Measurements from ENCODE around the gene HIPK2.

HIPK2 gene

DNA sequence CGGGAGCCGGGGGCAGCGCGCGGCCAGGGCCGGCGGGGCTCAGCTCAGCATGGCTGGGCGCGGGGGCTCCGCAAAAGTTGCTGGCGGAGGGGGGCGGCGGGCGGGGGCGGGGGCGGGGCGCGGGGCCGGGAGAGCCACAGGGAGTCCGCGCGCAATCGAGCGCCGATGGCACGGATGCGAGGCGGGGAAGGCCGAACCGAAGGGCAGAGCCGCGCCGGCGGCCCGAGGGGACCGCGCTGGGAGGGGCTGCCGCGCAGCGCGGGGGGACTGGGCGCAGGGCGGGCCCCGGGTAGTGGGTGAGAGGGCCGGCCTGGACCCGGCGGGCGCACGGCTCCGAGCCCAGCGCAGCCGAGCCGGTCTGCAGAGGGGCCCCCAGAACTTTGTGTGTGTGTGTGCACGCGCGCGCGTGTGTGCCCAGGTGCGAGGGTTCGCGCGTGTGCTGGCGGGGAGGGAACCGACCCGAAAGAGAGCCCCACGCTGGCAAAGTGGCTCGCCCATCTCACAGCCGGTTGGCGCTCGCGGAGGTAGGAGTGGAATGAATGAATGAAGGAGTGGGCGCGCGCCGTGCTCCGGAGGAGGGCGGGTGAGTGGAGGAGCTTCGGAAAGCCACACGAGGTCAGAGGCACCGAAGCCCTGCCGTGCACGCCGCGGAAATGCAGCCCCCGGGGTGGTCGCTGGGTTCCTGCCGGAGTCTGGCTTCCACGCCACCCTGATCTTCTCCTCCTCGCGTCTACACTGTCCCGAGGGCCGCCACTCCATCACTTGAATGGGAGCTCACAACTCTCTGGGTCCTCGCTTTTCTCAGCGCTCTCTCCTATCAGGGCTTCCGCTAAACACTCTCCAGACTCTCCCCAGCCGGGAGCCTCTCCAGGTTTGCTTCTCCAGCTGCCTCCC, at the start of gene HIPK2:
TSS of gene HIPK2 (minus strand) at position 51 of the 894 bp plus-strand sequence. CDS start 375 bp downstream, outside the sequence.
- no peak for DNase-seq (ENCODE audit: low read depth, low spot score)

DNA sequence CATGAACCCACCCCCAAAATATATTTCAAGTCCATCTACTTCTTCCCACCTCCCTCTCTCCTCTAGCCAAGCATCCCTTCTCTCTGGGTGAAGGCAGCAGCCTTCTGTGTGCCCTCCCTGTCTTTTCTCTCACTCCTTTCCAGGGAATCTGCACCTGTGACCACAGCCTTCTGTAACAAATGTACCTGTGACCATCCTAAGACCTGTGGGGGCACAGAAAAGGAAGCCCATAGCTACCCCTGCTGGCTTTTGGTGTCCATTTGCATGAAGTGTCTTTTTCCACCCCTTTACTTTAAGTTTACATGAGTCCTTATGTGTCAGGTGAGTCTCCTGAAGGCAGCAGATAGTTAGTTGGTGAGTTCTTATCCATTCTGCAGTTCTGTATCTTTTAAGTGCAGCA, 49.2 kb upstream of the HIPK2 start:
- DNase-seq (ENCODE audit: low read depth, low spot score), result no peak

DNA sequence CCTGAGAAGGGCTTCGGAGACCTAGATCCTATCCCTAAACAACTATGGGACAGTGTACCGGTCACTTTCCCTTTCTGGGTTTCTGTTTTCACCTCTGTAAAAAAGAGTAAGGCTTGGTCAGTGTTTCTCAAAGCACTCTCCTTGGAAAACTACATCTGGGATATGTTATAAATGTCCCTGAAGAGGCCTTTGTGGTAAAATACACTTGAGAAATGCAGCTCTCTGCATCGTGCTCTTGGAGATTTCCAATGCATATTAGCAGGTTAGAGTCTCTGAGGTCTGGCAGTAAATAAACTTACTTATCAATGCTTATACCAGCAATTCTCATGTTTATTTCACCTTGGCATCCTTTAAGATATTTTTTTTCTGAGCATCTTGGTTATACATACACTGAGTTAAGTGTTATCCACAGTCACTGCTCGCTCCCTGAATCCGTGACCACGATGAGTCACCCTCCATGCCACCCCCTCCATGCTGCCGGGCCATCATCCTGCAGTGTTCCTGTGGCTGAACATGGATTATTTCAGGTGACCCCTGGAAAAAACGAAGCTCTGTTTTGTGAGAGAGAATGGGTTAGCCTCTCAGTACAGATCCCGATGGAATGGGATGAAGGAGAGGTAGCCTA, 48.0 kb upstream of the HIPK2 start:
- DNase-seq (ENCODE audit: low read depth, low spot score), result no peak

DNA sequence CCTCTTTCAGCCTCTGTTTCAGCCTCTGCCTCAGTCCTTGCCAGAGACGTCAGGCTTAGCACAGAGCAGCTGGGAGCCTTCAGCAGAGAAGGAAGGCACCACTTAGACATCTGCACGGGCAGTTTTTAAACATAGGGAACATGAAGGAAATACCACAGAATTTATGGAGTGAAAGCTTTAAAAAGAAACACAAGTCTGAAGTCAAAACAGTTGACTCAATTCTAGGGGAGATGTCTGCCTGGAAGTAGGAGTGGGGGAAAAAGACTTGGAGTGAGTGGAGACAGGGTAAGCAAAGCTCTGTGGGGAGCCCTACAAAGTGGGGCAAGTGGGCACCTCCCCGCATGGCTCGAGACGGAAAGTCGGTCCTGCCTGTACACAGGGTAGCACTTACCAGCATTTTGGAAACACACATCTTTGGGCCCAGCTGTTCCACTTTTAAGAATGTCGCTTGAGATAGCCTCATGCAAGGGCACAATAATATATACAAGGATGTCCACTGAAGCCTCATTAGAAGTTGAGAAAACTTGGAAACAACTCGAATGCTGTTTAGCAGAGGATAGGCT, 46.2 kb upstream of the HIPK2 start:
- DNase-seq (ENCODE audit: low read depth, low spot score), result no peak

DNA sequence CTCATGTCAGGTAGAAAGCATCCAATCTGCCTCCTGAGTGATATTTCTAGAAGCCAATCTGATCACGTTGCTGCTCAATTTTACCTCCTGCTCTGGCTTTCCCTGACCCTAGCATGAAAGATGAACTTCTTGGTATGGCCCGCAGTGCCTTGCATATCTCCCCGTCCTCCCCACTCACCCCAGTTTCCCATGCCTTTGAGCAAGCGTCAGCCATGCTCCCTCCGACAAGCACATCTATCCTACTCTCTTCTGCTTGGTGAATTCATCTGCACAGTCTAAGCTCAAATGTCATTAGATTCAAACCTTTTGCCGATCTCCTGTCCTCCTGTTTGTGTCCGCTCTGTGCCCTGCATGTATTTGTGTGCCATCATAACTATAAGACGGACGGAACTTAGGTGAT, 45.1 kb upstream of the HIPK2 start:
- DNase-seq (ENCODE audit: low read depth, low spot score), result no peak

DNA sequence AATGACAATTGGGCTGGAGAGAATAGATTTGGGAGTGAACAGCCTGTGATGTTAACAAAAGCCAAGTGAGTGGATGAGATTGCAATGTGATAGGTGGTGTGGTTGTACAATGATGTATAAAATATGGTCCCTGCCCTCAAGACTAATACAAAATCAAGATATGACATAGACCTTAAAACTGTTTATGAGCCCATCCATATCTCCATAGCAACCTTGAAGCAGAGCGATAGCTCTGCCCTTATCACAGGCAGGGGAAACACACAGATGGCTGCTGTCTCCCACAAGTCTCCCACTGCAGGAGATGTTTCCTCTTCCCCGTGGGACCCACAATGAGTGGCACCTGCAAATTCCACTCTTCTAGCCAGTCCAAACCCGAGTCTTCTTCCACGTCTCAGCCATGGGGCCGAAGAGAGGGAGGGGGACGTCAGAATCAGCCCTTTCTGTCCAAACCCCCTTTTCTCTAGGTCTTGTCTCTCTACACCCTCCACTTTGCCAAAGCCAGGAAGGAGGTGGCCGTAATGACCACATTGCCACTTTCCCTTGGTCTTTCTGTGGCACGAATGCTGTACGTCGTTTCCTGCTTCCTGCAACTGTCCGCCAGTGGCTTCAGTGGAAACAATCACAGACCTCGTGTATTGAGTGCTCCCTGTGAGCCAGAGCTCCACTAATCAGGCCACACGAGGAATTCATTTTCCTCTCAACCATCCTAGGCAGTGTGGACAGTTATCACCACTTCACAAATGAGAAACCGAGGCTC, 43.7 kb upstream of the HIPK2 start:
- no peak for DNase-seq (ENCODE audit: low read depth, low spot score)

DNA sequence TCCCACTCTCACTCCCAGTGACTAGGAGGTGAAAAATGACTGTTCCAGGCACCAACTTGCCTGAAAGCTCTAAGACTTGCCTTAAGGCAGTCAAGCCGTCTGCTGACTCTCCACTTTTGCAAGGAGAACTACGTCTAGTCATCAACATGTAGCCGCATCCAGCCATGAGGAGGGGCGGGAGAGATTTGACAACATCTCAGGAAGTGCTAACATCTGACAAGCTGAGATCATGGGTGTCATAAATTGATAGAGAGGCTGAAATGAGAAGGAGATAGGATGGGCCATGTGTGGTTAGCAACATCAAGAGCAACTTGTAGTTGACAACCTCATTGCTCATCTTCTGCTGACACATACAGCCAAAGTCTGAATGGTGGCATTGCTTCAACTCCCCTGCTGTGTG, 42.3 kb upstream of the HIPK2 start:
- DNase-seq (ENCODE audit: low read depth, low spot score), result no peak

DNA sequence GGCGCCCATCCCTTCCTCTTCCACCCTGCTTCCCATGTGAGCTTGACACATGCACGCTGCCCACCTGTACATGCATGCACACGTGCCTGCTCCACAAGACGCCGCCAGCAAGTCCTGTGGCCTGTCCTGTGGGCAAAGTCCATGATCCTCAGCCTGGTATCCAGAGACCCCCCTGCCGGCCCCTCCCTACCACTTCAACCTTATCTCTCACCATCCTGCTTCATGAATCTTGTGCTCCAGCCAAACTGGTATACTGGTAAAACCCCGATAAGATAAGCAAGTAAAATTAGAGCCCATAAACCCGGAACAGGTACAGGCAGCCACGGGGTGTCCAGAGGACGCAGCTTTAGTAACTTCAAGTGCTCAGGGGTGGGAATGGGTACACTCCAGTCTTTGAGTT, 39.5 kb upstream of the HIPK2 start:
- no peak for DNase-seq (ENCODE audit: low read depth, low spot score)

DNA sequence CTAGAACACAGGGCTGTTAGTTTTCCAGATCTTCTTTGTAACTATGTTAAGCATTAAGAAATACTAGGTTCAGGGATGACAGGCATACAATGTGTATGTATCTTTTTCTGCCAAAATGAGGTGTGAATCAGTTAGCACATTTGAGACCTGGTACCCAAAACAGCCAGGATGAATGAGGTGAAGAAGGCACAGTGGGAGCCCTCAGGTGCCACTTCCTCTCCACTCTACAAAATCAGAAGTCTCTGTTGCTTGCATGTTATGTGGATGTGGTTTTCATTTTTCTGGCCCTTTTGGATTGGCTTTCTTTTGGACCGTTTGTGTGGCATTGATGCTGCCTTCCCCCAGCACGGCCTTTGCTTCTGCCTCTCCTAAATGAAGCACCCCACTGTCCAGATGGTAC, 35.9 kb upstream of the HIPK2 start:
- no peak for DNase-seq (ENCODE audit: low read depth, low spot score)

DNA sequence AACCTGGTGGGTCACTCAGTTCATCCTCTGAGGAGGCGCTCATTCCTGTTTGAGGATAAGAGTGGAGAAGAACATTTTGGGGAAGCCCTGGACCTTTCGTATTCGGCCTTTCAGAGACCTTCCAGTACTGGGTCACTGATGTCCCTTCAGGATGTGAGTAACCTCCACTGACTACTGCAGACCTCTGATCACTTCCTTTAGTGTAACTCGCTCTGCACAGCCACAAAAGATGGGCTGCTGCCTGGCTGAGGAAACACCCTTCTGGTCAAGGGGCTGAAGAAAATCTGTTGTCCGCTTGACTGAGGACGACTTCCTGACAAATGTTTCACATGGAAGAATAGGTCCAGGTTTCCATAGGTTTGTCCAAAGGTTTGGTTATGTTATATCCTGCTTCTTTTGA, 35.4 kb upstream of the HIPK2 start:
- no peak for DNase-seq (ENCODE audit: low read depth, low spot score)

DNA sequence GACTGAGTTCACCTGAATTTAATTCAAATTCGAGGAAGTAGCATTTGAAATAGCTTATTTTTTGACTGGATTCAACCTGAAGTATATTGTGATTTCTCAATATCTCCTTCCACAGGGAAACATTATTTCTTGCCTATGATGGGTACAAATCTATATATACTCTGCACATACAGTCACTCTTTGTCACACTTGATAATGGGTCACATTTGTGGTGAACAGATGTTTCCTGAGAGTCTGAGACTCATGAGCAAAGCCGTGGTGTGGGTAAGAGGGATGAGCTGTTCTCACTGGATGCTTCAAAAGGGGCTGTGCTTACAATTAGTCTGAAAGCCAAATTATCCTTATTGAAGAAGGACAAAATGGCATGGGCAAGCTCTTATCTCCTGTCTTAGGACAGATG, 33.3 kb upstream of the HIPK2 start:
- DNase-seq (ENCODE audit: low read depth, low spot score), result no peak

DNA sequence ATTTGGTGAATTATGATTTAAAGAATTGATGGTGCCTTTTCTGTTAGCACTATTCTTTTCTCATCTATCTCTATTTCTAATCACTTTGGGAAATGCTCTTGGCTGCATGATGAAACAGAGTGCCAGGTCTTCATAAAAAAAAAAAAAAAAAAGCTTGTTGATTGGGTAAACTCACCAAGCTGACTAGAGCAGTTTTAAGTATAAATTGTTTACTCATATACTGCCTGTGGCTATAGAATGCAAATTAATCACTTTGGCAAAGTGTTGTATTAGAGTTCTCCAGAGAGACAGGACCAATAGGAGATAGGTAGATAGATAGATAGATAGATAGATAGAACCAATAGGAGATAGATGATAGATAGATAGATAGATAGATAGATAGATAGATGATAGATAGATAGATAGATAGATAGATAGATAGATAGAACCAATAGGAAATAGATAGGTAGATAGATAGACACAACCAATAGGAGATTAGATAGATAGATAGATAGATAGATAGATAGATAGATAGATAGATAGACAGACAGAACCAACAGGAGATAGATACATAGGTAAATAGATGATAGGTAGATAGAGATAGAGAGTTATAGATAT, 31.1 kb upstream of the HIPK2 start:
- no peak for DNase-seq (ENCODE audit: low read depth, low spot score)

DNA sequence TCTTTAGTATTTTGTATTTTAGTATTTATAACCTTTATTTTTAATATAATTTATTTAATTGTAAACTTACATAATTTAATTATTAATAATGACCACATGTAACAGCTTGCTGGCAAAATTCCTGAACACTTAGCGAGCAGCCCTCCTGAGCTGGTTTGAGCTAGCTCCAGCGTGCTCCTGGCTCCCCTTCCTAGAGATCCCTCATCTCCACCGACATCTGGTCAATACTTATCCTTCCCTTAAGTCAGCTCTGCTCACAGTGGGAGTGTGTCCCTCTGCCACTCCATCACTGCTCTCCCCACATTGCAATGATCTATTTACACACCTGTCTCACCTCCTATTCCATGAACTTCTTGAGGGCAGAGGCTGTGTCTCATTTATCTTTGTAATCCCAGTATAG, 30.6 kb upstream of the HIPK2 start:
- no peak for DNase-seq (ENCODE audit: low read depth, low spot score)

DNA sequence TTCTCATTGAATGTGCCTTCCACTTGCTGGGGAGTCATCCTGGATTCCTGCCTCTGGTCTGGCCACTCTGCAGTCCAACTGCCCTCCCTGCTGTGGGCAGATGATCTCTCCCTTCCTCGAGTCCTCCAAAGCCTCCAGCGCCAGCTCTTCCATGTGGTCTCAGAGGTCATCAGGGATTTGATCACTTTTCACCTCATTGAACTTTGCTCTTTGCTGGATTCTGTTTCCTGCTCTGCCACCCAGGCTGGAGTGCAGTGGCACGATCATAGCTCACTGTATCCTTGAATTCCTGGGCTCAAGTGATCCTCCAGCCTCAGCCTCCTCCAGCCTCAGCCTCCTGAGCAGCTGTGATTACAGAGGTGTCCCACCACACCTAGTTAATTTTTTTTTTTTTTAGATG, 29.2 kb upstream of the HIPK2 start:
- DNase-seq (ENCODE audit: low read depth, low spot score), result no peak

DNA sequence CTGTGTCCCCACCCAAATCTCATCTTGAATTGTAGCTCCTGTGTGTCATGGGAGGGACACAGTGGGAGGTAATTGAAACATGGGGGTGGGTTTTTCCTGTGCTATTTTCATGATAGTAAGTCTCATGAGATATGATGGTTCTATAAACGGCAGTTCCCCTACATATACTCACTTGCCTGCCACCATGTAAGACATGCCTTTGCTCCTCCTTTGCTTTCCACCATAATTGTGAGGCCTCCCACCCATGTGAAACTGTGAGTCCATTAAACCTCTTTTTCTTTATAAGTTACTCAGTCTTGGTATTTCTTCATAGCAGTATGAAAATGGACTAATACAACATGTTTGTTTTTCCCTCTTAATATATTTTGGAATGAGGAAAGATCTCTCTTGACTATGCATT, 26.8 kb upstream of the HIPK2 start:
- DNase-seq (ENCODE audit: low read depth, low spot score), result no peak

DNA sequence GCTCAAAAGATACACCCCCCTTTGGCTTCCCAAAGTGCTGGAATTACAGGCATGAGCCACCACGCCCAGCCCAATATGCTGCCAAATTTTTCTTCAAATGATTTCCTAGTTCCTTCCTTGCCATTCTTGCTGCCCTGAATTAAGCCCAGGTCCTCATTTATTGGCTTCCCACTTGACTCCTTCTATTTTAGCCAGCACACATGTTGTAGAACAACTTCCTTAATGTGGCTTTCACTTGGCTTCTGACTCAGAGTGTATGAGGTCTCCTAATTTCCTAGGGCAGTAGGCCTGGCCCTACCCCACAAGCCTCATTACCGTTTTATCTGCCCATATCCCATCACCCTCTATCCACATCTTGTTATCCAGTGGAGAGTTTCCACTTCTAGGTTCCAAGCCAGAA, 21.8 kb upstream of the HIPK2 start:
- no peak for DNase-seq (ENCODE audit: low read depth, low spot score)

DNA sequence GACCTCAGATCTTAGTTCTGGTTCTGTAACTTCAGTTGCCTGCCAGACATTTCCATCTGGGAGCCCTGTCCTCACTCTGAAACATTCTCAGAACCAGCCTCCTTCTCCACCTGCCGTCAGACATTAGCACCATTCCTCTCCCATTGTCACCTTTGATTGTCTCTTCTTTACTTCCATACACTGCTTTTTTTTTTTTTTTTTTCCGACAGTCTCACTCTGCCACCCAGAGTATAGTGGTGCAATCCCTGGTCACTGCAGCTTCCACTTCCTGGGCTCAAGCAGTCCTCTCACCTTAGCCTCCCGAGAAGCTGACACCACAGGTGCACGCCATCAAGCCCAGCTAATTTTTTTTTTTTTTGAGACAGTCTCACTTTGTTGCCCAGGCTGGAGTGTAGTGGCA, 21.1 kb upstream of the HIPK2 start:
- no peak for DNase-seq (ENCODE audit: low read depth, low spot score)

DNA sequence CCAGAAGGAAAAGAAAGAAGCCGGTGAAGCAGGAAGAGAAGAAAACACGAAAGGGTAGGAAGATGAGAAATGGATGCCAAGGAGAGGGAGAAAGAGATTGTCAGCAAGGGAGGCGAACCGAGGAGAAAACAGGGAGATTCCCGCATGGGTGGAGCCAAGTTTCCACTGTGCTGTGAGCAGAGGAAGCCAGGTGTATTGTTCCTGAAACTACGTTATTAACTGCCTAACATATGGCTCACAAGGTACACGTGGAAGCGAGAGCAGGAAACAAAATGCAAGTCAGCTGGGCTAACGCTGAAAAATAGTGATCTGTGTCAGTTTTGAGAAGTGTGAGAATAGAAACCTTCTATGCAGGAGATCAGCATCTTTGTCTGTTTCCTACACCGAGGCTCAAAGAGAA, 20.4 kb upstream of the HIPK2 start:
- no peak for DNase-seq (ENCODE audit: low read depth, low spot score)

DNA sequence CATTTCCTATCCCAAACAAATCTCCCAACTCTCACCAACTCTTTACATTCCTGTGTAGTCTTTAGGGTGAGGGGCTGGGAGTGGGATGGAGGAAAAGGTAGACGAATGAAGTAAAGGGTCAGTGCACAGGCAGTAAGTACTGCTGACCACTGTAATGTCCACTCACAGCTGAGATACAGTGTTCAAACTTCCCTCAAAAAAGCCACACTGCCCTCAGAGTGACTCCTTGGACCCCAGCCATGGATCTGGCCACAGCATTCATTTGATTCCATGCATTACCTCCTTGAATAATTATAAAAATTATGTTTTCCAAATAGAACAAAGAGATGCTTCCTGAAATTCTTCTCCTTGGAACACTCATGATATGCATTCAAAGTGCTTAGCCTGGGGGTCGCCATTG, 19.8 kb upstream of the HIPK2 start:
- DNase-seq (ENCODE audit: low read depth, low spot score), result no peak

DNA sequence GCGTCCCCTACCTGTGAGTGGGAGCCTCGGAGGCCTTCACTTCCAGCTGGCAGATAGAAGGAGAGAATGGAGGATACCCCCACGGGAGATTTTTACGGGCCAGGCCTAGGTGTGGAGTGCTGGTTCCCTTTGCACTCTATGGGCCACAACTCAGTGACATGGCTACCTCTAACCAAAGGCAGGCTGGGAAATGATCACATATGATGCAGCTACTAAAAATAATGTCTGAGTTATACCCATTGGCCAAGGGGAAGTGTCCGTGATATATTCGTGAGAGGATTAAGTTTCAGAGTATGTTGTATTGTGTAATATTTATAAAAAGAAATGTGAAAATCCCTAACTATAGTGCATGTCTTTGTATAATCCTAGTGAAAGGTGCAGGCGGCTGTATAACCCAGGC, 13.5 kb upstream of the HIPK2 start:
- no peak for DNase-seq (ENCODE audit: low read depth, low spot score)

DNA sequence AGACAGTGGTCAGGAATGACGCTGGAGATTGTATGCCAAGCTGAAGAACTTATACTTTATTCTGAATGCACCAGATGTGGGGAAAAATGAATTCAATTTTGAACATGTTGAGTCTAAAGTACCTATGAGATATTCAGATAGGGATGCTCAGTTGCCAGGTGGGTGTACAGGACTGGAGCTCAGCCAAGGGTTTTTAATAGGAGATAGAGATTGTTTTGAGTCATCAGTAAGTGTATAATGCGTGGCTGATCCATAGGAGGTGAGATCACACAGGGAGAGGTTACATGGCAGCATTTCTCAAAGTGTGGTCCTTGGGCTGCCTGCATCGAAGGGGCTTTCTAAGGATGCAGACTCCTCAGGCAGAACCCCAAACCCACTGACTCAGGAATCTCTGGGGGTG, 6.8 kb upstream of the HIPK2 start:
- DNase-seq (ENCODE audit: low read depth, low spot score), result no peak
